Central memory CD8-positive, alpha-beta T cell (primary cell): ENCODE results near the gene TUT7.
"Not testable (repeated sequence)": the region's sequence is repeated elsewhere in the genome, so short reads cannot be mapped to it uniquely, and the experiment has no call there.

Experiments
- ATAC-seq: fragments of 150-1000 bp; cut with Tn5 transposase; replicated peaks from 2 replicates; pipeline ENCODE4 v1.10.0; 2022; ENCODE audit warnings: mild to moderate bottlenecking, moderate FRiP score, moderate number of reproducible peaks; ENCODE audit not compliant: poor library complexity, severe bottlenecking; ENCODE audit errors: extremely low read depth
- DNase-seq, 2 donors: peaks; one replicate each; pipeline ENCODE4 v3.0.0; 2021; ENCODE audit warnings: low spot score in 2 of 2
- H3K27ac Mint-ChIP-seq: one replicate; pipeline ENCODE4 v1.8.0; 2022; ENCODE audit warnings: low read depth, mild to moderate bottlenecking, moderate library complexity, mixed read lengths
- H3K27me3 Mint-ChIP-seq: one replicate; pipeline ENCODE4 v1.8.0; 2022; ENCODE audit warnings: mixed read lengths
- H3K36me3 Mint-ChIP-seq: one replicate; pipeline ENCODE4 v1.8.0; 2022; ENCODE audit warnings: mild to moderate bottlenecking, moderate library complexity, mixed read lengths; ENCODE audit not compliant: insufficient read depth
- H3K4me1 Mint-ChIP-seq: one replicate; pipeline ENCODE4 v1.8.0; 2022; ENCODE audit warnings: mixed read lengths
- H3K4me3 Mint-ChIP-seq: one replicate; pipeline ENCODE4 v1.8.0; 2022; ENCODE audit warnings: mild to moderate bottlenecking, moderate library complexity, mixed read lengths
- H3K9me3 Mint-ChIP-seq: one replicate; pipeline ENCODE4 v1.8.0; 2022; ENCODE audit warnings: mixed read lengths

Gene TUT7

GRCh38 chr9:86354011-86354817, at the start of gene TUT7:
TUT7 (minus strand) TSS chr9:86354410; CDS start chr9:86353199, 1,211 bp downstream.
- Mint-ChIP-seq H3K9me3 (no peaks in the 10 kb centered on the region), H3K27me3 (no peaks in the 10 kb centered on the region), H3K4me3 (peak within 1 kb of the TSS; percentile 93), H3K4me1 (peaks cover 37% of the 10 kb centered on the region), H3K36me3 (peaks cover 15% of the 10 kb centered on the region), H3K27ac (peak within 1 kb of the TSS; percentile 93)
- peak; percentile 89 to 96 for DNase-seq
- peak; percentile 95 for ATAC-seq

GRCh38 chr9:86402591-86402990, 48.4 kb upstream of the TUT7 start:
- Mint-ChIP-seq H3K27me3 (peaks cover 40% of the 10 kb centered on the region), H3K4me3 (no peak overlapping the region), H3K4me1 (peaks cover 6% of the 10 kb centered on the region), H3K9me3 (no peaks in the 10 kb centered on the region), H3K36me3 (no peaks in the 10 kb centered on the region), H3K27ac (no peak overlapping the region)
- DNase-seq (no peak), ATAC-seq (no peak)

- no peak for ATAC-seq
- Mint-ChIP-seq H3K4me1 (no peaks in the 10 kb centered on the region), H3K27ac (no peak overlapping the region), H3K4me3 (no peak overlapping the region), H3K9me3 (peaks cover under 1% of the 10 kb centered on the region), H3K36me3 (no peaks in the 10 kb centered on the region), H3K27me3 (peaks cover 22% of the 10 kb centered on the region)
- no peak for DNase-seq
Observed at GRCh38 chr9:86396412-86396811, 42.2 kb upstream of the TUT7 start.

DNA sequence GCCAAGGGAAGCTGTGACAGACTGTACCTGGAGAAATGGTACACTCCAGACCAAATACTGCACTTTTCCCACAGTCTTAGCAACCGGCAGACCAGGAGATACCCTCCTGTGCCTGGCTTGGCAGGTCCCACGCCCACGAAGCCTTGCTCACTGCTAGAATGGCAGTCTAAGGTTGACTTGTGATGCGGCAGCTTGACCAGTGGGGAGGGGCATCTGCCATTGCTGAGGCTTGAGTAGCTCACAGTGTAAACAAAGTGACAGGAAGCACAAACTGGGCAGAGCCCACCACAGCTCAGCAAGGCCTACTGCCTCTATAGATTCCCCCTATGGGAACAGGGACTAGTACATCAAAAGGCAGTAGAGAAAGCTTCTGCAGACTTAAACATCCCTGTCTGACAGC, 36.0 kb upstream of the TUT7 start:
- not testable (repeated sequence) for ATAC-seq, H3K27ac Mint-ChIP-seq, H3K36me3 Mint-ChIP-seq, H3K9me3 Mint-ChIP-seq, DNase-seq, H3K4me1 Mint-ChIP-seq, H3K4me3 Mint-ChIP-seq
- H3K27me3 Mint-ChIP-seq: peaks cover 78% of the 10 kb centered on the region

- ATAC-seq: no peak
- H3K27me3 Mint-ChIP-seq: peaks cover 84% of the 10 kb centered on the region
Observed at GRCh38 chr9:86389628-86390027, 35.4 kb upstream of the TUT7 start.

GRCh38 chr9:86387376-86387775, 33.2 kb upstream of the TUT7 start:
- Mint-ChIP-seq H3K4me3 (no peak overlapping the region), H3K4me1 (no peaks in the 10 kb centered on the region), H3K9me3 (peaks cover 6% of the 10 kb centered on the region), H3K27ac (no peak overlapping the region), H3K36me3 (no peaks in the 10 kb centered on the region), H3K27me3 (peaks cover 93% of the 10 kb centered on the region)
- no peak for DNase-seq
- ATAC-seq: no peak

More at GRCh38 chr9:86389628-86390027, 35.4 kb upstream of the TUT7 start:
- no peaks in the 10 kb centered on the region for H3K36me3 Mint-ChIP-seq
- peaks cover 6% of the 10 kb centered on the region for H3K9me3 Mint-ChIP-seq
- no peak overlapping the region for H3K27ac Mint-ChIP-seq
- no peaks in the 10 kb centered on the region for H3K4me1 Mint-ChIP-seq
- no peak overlapping the region for H3K4me3 Mint-ChIP-seq
- DNase-seq: no peak

- ATAC-seq, H3K9me3 Mint-ChIP-seq, H3K36me3 Mint-ChIP-seq, DNase-seq, H3K4me3 Mint-ChIP-seq, H3K27ac Mint-ChIP-seq, H3K4me1 Mint-ChIP-seq: not testable (repeated sequence)
- peaks cover 82% of the 10 kb centered on the region for H3K27me3 Mint-ChIP-seq
Observed at GRCh38 chr9:86383000-86383399, 28.8 kb upstream of the TUT7 start.

DNA sequence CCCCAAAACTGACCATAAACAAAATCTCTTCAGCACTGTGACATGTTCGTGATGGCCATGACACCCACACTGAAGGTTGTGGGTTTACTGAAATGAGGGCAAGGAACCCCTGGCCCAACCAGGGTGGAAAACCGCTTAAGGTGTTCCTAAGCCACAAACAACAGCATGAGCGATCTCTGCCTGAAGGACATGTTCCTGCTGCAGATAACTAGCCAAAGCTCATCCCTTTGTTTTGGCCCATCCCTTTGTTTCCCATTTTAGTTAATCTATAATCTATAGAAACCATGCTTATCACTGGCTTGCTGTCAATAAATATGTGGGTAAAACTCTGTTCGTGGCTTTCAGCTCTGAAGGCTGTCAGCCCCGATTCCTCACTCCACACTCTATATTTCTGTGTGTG, 21.8 kb upstream of the TUT7 start:
- DNase-seq (no peak), ATAC-seq (no peak)
- H3K36me3 Mint-ChIP-seq: no peaks in the 10 kb centered on the region
- no peaks in the 10 kb centered on the region for H3K9me3 Mint-ChIP-seq
- peaks cover 61% of the 10 kb centered on the region for H3K27me3 Mint-ChIP-seq
- no peaks in the 10 kb centered on the region for H3K4me1 Mint-ChIP-seq
- H3K27ac Mint-ChIP-seq: no peak overlapping the region
- no peak overlapping the region for H3K4me3 Mint-ChIP-seq

DNA sequence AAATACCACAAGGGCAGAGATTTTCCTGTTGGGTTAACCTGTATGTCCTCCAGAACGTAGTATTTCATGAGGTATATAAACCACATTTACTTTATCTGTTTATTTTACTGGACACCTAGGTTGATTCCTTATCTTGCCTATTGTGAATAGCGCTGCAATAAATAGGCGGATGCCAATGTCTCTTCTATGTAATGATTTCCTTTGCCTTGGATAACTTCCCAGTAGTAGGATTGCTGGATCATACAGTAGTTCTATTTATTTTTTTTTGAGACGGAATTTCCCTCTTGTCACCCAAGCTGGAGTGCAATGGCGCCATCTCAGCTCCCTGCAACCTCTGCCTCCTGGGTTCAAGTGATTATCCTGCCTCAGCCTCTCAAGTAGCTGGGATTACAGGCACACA, 15.6 kb upstream of the TUT7 start:
- DNase-seq (no peak), ATAC-seq (no peak)
- Mint-ChIP-seq H3K4me1 (no peaks in the 10 kb centered on the region), H3K36me3 (no peaks in the 10 kb centered on the region), H3K4me3 (no peak overlapping the region), H3K27ac (no peak overlapping the region), H3K27me3 (peaks cover 46% of the 10 kb centered on the region), H3K9me3 (peaks cover 18% of the 10 kb centered on the region)

GRCh38 chr9:86368871-86369521, 14.8 kb upstream of the TUT7 start:
- Mint-ChIP-seq H3K36me3 (no peaks in the 10 kb centered on the region), H3K9me3 (peaks cover 18% of the 10 kb centered on the region), H3K27ac (no peak overlapping the region), H3K4me3 (no peak overlapping the region), H3K4me1 (no peaks in the 10 kb centered on the region), H3K27me3 (peaks cover 38% of the 10 kb centered on the region)
- DNase-seq (no peak), ATAC-seq (no peak)

- DNase-seq (no peak), ATAC-seq (no peak)
- Mint-ChIP-seq H3K4me3 (no peak overlapping the region), H3K27me3 (peaks cover 24% of the 10 kb centered on the region), H3K9me3 (no peaks in the 10 kb centered on the region), H3K4me1 (no peaks in the 10 kb centered on the region), H3K36me3 (no peaks in the 10 kb centered on the region), H3K27ac (no peak overlapping the region)
Observed at GRCh38 chr9:86361176-86361575, 7.0 kb upstream of the TUT7 start.

DNA sequence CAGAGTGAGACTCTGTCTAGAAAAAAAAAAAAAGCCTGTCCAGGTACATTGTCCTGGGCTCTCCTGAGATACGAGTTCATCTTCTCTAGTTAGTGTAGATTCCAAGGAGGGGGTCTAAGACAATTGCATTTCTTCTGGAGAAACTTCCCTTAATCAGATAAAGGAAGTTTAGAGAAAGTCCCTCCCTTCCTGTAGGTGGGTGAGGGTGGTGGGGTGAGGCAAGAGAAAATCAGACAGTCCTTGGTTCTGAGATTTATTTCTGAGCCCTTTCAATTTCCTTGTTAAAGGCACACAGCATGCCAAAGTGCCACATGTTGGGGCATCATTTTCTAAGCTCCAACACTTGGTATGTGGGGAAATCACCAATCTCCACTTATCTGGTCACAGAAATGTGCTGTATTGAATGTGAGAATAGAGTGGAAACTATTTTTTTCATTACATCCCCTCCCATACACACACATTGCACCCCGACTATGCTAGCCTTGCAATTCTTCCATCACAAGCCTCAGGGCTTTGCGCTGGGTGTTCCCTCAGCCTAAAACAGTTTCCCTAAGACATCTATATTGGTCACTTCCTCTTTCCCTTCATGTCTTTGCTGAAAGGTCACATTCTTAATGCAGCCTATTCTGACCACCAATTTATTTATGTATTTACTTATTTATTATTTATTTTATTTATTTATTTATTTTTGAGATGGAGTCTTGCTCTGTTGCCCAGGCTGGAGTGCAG, 5.1 kb upstream of the TUT7 start:
- ATAC-seq: no peak
- no peak for DNase-seq
- no peaks in the 10 kb centered on the region for H3K9me3 Mint-ChIP-seq
- H3K27ac Mint-ChIP-seq: no peak overlapping the region
- peaks cover 2% of the 10 kb centered on the region for H3K36me3 Mint-ChIP-seq
- no peak overlapping the region for H3K4me3 Mint-ChIP-seq
- H3K27me3 Mint-ChIP-seq: peaks cover 24% of the 10 kb centered on the region
- H3K4me1 Mint-ChIP-seq: peaks cover 10% of the 10 kb centered on the region
